Hepatocyte (in vitro differentiated cells): ENCODE results near the gene P4HB. TPM values are rescaled to one million over a fixed set of nuclear protein-coding genes. Genes with fewer than 3 reads are reported as not detected.

Source experiments
- DNase-seq: peaks from one replicate; pipeline ENCODE4 v3.0.0-alpha.2; 2016; ENCODE audit warnings: low spot score
- H2AFZ ChIP-seq: fragments of 200-600 bp; sonication (generic); 2 replicates; pipeline ENCODE4 v1.6.0; 2016; ENCODE audit warnings: antibody characterized with exemption, mild to moderate bottlenecking
- H3K27ac ChIP-seq: fragments of 200-600 bp; sonication (generic); 2 replicates; pipeline ENCODE4 v1.5.1; 2016; ENCODE audit warnings: mild to moderate bottlenecking
- H3K27me3 ChIP-seq: fragments of 200-600 bp; sonication (generic); 2 replicates; pipeline ENCODE4 v1.6.1; 2016
- H3K36me3 ChIP-seq: fragments of 200-600 bp; sonication (generic); replicated peaks from 2 replicates; pipeline ENCODE4 v1.5.1; 2016; ENCODE audit warnings: low read depth; ENCODE audit not compliant: insufficient read depth
- H3K4me1 ChIP-seq: fragments of 200-600 bp; sonication (generic); 2 replicates; pipeline ENCODE4 v1.5.1; 2016; ENCODE audit warnings: mild to moderate bottlenecking, moderate library complexity; ENCODE audit not compliant: insufficient read depth
- H3K4me2 ChIP-seq: fragments of 200-600 bp; sonication (generic); 2 replicates; pipeline ENCODE4 v1.6.0; 2016
- H3K4me3 ChIP-seq: fragments of 200-600 bp; sonication (generic); 2 replicates; pipeline ENCODE4 v1.5.1; 2016; ENCODE audit warnings: mild to moderate bottlenecking
- H3K79me2 ChIP-seq: fragments of 200-600 bp; sonication (generic); 2 replicates; pipeline ENCODE4 v1.6.0; 2017; ENCODE audit warnings: mild to moderate bottlenecking
- H3K9me2 ChIP-seq: fragments of 200-600 bp; sonication (generic); replicated peaks from 2 replicates; pipeline ENCODE4 v1.6.0; 2017; ENCODE audit warnings: mild to moderate bottlenecking; ENCODE audit not compliant: insufficient read depth
- H3K9me3 ChIP-seq: fragments of 200-600 bp; sonication (generic); 2 replicates; pipeline ENCODE4 v1.5.1; 2016; ENCODE audit warnings: low read depth, mild to moderate bottlenecking
- H4K20me1 ChIP-seq: fragments of 200-600 bp; sonication (generic); 2 replicates; pipeline ENCODE4 v1.6.0; 2016; ENCODE audit warnings: mild to moderate bottlenecking; ENCODE audit not compliant: insufficient read depth, poor library complexity, severe bottlenecking
- CTCF ChIP-seq: fragments of 200-600 bp; sonication (generic); IDR thresholded peaks from 2 replicates; pipeline ENCODE4 v1.5.1; 2016; ENCODE audit warnings: antibody characterized with exemption, mild to moderate bottlenecking; ENCODE audit not compliant: poor library complexity
- EZH2 ChIP-seq: fragments of 200-600 bp; sonication (generic); IDR thresholded peaks from 2 replicates; pipeline ENCODE4 v1.6.1; 2016; ENCODE audit warnings: antibody characterized with exemption, mild to moderate bottlenecking, borderline replicate concordance
- EZH2phosphoT487 ChIP-seq: fragments of 200-600 bp; sonication (generic); IDR thresholded peaks from one replicate; pipeline ENCODE4 v1.6.1; 2018; ENCODE audit warnings: antibody characterized with exemption, mild to moderate bottlenecking, low read depth, moderate library complexity; ENCODE audit not compliant: unreplicated experiment, severe bottlenecking
- WGBS: methylation state at CpG from one replicate; pipeline ENCODE4 v1.1.6; 2016; ENCODE audit warnings: low lambda C conversion rate; ENCODE audit errors: missing lambda C conversion rate; 5-methylcytosine and 5-hydroxymethylcytosine counted together
- polyA plus RNA-seq: library from polyadenylated mRNA; unstranded; fragments of >200 nt; fragmentation: Nextera tagmentation; extraction: Ambion mirVana; gene quantifications from 2 replicates; pipeline ENCODE4 v1.2.1, GENCODE V29; 2016
- total RNA-seq: library from RNA; depleted of rRNA; stranded (reverse); fragments of >200 nt; gene quantifications from 2 replicates; pipeline ENCODE4 v1.2.3, GENCODE V29; 2014

P4HB gene
- total and polyA plus RNA-seq, 2 experiments from 2014 or later: 1,240 to 1,316 TPM

- peak overlapping the region; percentile 64 for H3K27ac ChIP-seq
- no peak for DNase-seq
- 90% methylated on average over 8 of the region's 8 CpGs for WGBS
These were observed 39.2 kb downstream of the P4HB start for GRCh38 chr17:81821147-81821546.

GRCh38 chr17:81819708-81820107 is 40.6 kb downstream of the P4HB start:
- no peak for TF ChIP-seq EZH2
- TF ChIP-seq CTCF: no peak
- no peak overlapping the region for H3K27ac ChIP-seq
- H2AFZ ChIP-seq: no peak overlapping the region
- whole genome bisulfite sequencing: 68% methylated on average over 11 of the region's 13 CpGs
- no peak for DNase-seq
- peaks cover 25% of the 10 kb centered on the region for H3K4me1 ChIP-seq
- no peaks in the 10 kb centered on the region for H3K36me3 ChIP-seq
- H3K4me3 ChIP-seq: no peak overlapping the region
- H3K9me2 ChIP-seq: no peaks in the 10 kb centered on the region
- no peak overlapping the region for H3K4me2 ChIP-seq
- H3K27me3 ChIP-seq: no peaks in the 10 kb centered on the region
- H3K9me3 ChIP-seq: no peaks in the 10 kb centered on the region
- no peaks in the 10 kb centered on the region for H3K79me2 ChIP-seq
- no peaks in the 10 kb centered on the region for H4K20me1 ChIP-seq

More at GRCh38 chr17:81821147-81821546, 39.2 kb downstream of the P4HB start:
- Histone ChIP-seq H3K9me2 (no peaks in the 10 kb centered on the region), H3K36me3 (no peaks in the 10 kb centered on the region), H4K20me1 (no peaks in the 10 kb centered on the region), H3K9me3 (no peaks in the 10 kb centered on the region), H2AFZ (no peak overlapping the region), H3K4me2 (peak overlapping the region; percentile 52), H3K4me1 (peaks cover 13% of the 10 kb centered on the region), H3K27me3 (no peaks in the 10 kb centered on the region), H3K4me3 (no peak overlapping the region), H3K79me2 (no peaks in the 10 kb centered on the region)
- TF ChIP-seq CTCF (no peak), EZH2phosphoT487 (no peak), EZH2 (no peak)

- no peaks in the 10 kb centered on the region for H3K36me3 ChIP-seq
- H3K27me3 ChIP-seq: no peaks in the 10 kb centered on the region
- no peaks in the 10 kb centered on the region for H4K20me1 ChIP-seq
- H3K4me1 ChIP-seq: peaks cover 26% of the 10 kb centered on the region
- H2AFZ ChIP-seq: no peak overlapping the region
- H3K4me2 ChIP-seq: no peak overlapping the region
- TF ChIP-seq CTCF (no peak), EZH2phosphoT487 (no peak), EZH2 (no peak)
- 61% methylated on average over 7 of the region's 7 CpGs for WGBS
- no peaks in the 10 kb centered on the region for H3K9me3 ChIP-seq
- no peaks in the 10 kb centered on the region for H3K79me2 ChIP-seq
- no peak for DNase-seq
- H3K9me2 ChIP-seq: no peaks in the 10 kb centered on the region
- no peak overlapping the region for H3K4me3 ChIP-seq
- no peak overlapping the region for H3K27ac ChIP-seq
These were observed 42.6 kb downstream of the P4HB start for GRCh38 chr17:81817758-81818147.

GRCh38 chr17:81815646-81815986 is 44.7 kb downstream of the P4HB start:
- Histone ChIP-seq H3K4me3 (no peak overlapping the region), H4K20me1 (no peaks in the 10 kb centered on the region), H3K9me2 (no peaks in the 10 kb centered on the region), H3K36me3 (no peaks in the 10 kb centered on the region), H3K27ac (peak overlapping the region; percentile 93), H2AFZ (no peak overlapping the region), H3K4me1 (peaks cover 13% of the 10 kb centered on the region), H3K9me3 (no peaks in the 10 kb centered on the region), H3K4me2 (peak overlapping the region; percentile 54), H3K27me3 (no peaks in the 10 kb centered on the region), H3K79me2 (no peaks in the 10 kb centered on the region)
- WGBS: 83% methylated on average over 2 of the region's 2 CpGs
- no peak for DNase-seq
- TF ChIP-seq EZH2phosphoT487 (no peak), EZH2 (no peak)
